Astrocyte (in vitro differentiated cells and primary cell): ENCODE data around the gene HOXB7.

Source experiments
- EZH2 ChIP-seq: IDR thresholded peaks from 2 replicates; pipeline ENCODE4 v1.6.1; 2012; ENCODE audit warnings: mild to moderate bottlenecking, low read length, inconsistent platforms; ENCODE audit not compliant: insufficient read depth
- TF ChIP-seq, protein P1 (sequence below): IDR thresholded peaks from 2 replicates; pipeline ENCODE4 v1.5.1; 2011; ENCODE audit warnings: low read depth, mild to moderate bottlenecking, inconsistent platforms, low read length, moderate library complexity; ENCODE audit not compliant: insufficient read depth

GRCh38 chr17:48592057-48592514 lies 18.7 kb downstream of the HOXB7 start:
- TF ChIP-seq EZH2: peak; percentile 73
- TF ChIP-seq, protein P1, sequence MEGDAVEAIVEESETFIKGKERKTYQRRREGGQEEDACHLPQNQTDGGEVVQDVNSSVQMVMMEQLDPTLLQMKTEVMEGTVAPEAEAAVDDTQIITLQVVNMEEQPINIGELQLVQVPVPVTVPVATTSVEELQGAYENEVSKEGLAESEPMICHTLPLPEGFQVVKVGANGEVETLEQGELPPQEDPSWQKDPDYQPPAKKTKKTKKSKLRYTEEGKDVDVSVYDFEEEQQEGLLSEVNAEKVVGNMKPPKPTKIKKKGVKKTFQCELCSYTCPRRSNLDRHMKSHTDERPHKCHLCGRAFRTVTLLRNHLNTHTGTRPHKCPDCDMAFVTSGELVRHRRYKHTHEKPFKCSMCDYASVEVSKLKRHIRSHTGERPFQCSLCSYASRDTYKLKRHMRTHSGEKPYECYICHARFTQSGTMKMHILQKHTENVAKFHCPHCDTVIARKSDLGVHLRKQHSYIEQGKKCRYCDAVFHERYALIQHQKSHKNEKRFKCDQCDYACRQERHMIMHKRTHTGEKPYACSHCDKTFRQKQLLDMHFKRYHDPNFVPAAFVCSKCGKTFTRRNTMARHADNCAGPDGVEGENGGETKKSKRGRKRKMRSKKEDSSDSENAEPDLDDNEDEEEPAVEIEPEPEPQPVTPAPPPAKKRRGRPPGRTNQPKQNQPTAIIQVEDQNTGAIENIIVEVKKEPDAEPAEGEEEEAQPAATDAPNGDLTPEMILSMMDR: no peak
